HFF-Myc (cell line): ENCODE results near the gene TXNL1.

ENCODE experiments used
- DNase-seq: peaks from one replicate; pipeline ENCODE4 v3.0.0-alpha.2; 2011; ENCODE audit warnings: low read depth; ENCODE audit errors: extremely low read depth
- H3K4me3 ChIP-seq: replicated peaks from 2 replicates; pipeline ENCODE4 v1.5.1; 2011; ENCODE audit warnings: low read depth, mild to moderate bottlenecking, control low read depth, low read length
- TF ChIP-seq, protein P1 (sequence below): IDR thresholded peaks from 2 replicates; pipeline ENCODE4 v1.5.1; 2012; ENCODE audit warnings: mild to moderate bottlenecking, low read depth, low read length, control low read depth; ENCODE audit errors: missing control alignments

Gene TXNL1

DNA sequence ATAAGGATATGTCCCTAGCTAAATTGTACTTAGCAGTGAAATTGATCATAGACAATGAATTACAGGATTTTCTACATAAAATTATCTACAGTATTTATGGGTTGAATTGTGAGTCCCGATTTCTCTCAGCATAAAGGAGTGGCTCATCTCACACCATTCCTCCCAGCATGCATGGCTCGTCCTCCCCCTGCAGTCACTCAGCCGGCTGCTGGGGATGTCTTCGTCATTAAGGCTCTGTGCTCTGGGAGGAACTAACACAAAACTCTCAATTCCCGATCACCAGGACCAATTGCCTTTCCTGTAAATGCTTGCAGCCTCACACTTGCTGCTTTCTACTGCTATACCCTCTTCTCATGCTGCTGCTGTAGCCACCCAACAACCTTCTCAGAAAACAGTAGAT lies 75.9 kb downstream of the TXNL1 start:
- H3K4me3 ChIP-seq: no peak overlapping the region
- DNase-seq: no peak
- TF ChIP-seq, protein P1, sequence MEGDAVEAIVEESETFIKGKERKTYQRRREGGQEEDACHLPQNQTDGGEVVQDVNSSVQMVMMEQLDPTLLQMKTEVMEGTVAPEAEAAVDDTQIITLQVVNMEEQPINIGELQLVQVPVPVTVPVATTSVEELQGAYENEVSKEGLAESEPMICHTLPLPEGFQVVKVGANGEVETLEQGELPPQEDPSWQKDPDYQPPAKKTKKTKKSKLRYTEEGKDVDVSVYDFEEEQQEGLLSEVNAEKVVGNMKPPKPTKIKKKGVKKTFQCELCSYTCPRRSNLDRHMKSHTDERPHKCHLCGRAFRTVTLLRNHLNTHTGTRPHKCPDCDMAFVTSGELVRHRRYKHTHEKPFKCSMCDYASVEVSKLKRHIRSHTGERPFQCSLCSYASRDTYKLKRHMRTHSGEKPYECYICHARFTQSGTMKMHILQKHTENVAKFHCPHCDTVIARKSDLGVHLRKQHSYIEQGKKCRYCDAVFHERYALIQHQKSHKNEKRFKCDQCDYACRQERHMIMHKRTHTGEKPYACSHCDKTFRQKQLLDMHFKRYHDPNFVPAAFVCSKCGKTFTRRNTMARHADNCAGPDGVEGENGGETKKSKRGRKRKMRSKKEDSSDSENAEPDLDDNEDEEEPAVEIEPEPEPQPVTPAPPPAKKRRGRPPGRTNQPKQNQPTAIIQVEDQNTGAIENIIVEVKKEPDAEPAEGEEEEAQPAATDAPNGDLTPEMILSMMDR: no peak

DNA sequence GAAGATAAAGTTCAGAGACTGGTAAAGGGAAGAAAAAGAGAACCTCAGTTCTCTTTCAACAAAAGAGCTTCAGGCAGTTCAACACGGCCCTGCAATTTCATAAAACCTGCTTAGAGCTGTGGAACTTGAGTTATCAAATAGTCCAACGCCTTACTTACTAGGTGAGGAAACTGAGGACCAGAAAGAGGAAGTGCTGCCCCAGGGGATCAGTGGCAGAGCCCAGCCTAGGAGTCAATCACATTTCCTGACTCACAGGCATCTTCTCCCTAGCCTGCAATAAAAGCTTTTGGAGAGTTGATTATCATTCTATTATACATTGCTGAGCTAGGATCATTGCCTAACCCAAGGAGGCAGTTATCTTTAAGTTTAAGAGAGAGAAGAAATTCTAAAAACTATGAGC lies 77.4 kb downstream of the TXNL1 start:
- no peak for DNase-seq
- no peak overlapping the region for H3K4me3 ChIP-seq
- TF ChIP-seq, protein P1: no peak

DNA sequence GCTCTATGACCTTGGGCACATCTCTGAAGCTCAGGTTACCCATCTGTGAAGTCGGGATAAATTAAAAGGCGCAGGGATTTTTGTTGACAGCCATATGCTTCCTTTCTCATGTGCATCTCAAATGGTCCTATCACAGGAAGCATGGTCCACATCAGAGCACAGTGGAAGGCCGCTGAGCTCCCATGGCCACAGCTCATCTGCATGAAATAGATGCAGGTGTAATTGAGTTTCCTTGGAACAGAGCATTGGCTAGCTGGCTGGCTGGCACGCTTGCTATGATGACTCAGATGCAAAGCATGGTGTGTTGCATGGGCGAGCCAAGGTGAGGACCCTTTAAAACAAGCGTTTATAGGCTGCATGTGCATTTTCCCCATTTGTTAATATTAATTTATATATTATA lies 79.3 kb downstream of the TXNL1 start:
- TF ChIP-seq, protein P1: no peak

DNA sequence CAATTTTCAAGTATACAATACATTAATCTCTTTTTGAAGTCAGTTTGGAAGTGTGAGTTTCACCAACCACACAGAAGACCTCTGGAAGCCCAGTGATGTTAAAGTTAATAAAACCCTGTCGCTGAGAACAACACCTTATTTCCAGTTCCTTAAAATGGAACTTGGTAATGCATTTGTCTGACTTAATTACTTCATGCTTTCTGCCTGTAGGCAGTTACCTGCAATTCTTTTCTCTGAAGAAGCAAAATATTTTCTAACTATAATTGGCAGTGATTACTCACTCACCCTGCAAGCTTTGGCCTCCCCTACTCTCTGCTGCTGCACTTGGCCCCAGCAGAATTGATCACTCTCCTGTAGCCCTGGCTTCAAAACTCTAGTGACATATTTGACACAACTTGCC lies 81.5 kb downstream of the TXNL1 start:
- no peak for DNase-seq
- H3K4me3 ChIP-seq: no peak overlapping the region
- TF ChIP-seq, protein P1: no peak

More for the DNA sequence above, 79.3 kb downstream of the TXNL1 start:
- DNase-seq: no peak
- no peak overlapping the region for H3K4me3 ChIP-seq

DNA sequence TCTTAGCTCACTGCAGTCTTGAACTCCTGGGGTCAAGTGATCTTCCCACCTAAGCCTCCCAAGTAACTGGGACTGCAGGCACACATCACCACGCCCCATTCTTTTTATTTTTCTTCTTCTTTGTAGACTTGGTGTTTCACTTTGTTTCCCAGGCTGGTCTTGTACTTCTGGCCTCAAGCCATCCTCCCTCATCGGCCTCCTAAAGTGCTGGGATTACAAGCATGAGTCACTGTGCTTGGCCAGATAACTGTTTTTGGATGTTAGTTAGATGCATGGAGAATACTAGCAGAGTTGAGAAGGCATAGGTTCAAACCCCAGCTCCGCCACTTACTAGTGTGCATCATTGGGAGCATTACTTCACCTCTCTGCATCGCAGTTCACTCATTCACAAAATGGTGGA lies 88.3 kb downstream of the TXNL1 start:
- no peak for DNase-seq
- TF ChIP-seq, protein P1: no peak
- H3K4me3 ChIP-seq: no peak overlapping the region
